Spleen (tissue), 7 donors: ENCODE measurements around the gene GALNTL6.

Source experiments
- CTCF ChIP-seq, 11 experiments: fragments of 200-600 bp in 7 of 11; fragments of 450-650 bp in 4 of 11; sonication (generic) in 4 of 11; IDR thresholded peaks in 8 of 11; conservative IDR thresholded peaks in 3 of 11; 1 replicate in 7 of 11; 2 replicates in 4 of 11; pipeline versions ENCODE4 v1.4.0 to v1.8.0; 2016 to 2021; ENCODE audit warnings: antibody characterized with exemption in 11 of 11, inconsistent platforms in 4 of 11, mild to moderate bottlenecking in 1 of 11
- POLR2A ChIP-seq, 3 donors: fragments of 450-650 bp; IDR thresholded peaks; one replicate each; pipeline ENCODE4 v1.5.1; 2017; ENCODE audit warnings: antibody characterized with exemption in 3 of 3, mild to moderate bottlenecking in 1 of 3
- POLR2AphosphoS5 ChIP-seq, 3 donors: sonication (generic); formaldehyde crosslinking; IDR thresholded peaks; one replicate each; pipeline ENCODE4 v1.5.1; 2017; ENCODE audit warnings: antibody characterized with exemption in 3 of 3
- donor health status: DM: no; HTN: no; CAD: no; lungs with moderate emphysema.
- donor health status: DM: no; HTN: no; CAD: no.
- donor health status: DM: no; HTN: no; CAD: no.

- no peak for TF ChIP-seq CTCF (IDR thresholded peaks at IDR 0.05 in 8 of 11, conservative IDR thresholded peaks at IDR 0.05 in 3 of 11)
- TF ChIP-seq POLR2AphosphoS5 (IDR thresholded peaks at IDR 0.05): no peak
- TF ChIP-seq POLR2A (IDR thresholded peaks at IDR 0.05): no peak
These were observed 3.8 kb downstream of the GALNTL6 start for GRCh38 chr4:171817026-171817425.
